Superior temporal gyrus (tissue), 1 donor: ENCODE data around the gene LOXL1.

Source experiments
- DNase-seq: peaks from one replicate; pipeline ENCODE4 v3.0.0-alpha.2; 2016; ENCODE audit errors: extremely low spot score

The LOXL1 gene, protein sequence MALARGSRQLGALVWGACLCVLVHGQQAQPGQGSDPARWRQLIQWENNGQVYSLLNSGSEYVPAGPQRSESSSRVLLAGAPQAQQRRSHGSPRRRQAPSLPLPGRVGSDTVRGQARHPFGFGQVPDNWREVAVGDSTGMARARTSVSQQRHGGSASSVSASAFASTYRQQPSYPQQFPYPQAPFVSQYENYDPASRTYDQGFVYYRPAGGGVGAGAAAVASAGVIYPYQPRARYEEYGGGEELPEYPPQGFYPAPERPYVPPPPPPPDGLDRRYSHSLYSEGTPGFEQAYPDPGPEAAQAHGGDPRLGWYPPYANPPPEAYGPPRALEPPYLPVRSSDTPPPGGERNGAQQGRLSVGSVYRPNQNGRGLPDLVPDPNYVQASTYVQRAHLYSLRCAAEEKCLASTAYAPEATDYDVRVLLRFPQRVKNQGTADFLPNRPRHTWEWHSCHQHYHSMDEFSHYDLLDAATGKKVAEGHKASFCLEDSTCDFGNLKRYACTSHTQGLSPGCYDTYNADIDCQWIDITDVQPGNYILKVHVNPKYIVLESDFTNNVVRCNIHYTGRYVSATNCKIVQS

GRCh38 chr15:73926219-73927002 lies at the start of gene LOXL1:
Gene LOXL1 (plus strand): TSS chr15:73926462. CDS start chr15:73926784, 322 bp downstream.
- no peak for DNase-seq

DNA sequence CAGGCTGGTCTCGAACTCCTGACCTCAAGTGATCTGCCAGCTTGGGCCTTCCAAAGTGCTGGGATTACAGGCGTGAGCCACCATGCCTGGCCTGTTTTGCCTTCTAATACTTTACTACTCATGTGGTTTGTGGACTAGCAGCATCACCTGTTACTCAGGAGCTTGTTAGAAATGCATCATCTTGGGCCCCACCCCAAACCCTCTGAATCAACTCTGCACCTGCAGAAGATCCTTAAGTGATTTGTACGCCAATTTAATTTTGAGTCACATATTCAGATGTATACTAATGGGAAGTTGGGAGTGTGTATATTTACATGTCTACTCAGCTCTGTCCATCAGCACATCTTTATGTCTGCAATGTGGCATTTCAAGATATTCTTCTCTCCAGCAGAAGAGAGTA lies 46.8 kb upstream of the LOXL1 start:
- no peak for DNase-seq

DNA sequence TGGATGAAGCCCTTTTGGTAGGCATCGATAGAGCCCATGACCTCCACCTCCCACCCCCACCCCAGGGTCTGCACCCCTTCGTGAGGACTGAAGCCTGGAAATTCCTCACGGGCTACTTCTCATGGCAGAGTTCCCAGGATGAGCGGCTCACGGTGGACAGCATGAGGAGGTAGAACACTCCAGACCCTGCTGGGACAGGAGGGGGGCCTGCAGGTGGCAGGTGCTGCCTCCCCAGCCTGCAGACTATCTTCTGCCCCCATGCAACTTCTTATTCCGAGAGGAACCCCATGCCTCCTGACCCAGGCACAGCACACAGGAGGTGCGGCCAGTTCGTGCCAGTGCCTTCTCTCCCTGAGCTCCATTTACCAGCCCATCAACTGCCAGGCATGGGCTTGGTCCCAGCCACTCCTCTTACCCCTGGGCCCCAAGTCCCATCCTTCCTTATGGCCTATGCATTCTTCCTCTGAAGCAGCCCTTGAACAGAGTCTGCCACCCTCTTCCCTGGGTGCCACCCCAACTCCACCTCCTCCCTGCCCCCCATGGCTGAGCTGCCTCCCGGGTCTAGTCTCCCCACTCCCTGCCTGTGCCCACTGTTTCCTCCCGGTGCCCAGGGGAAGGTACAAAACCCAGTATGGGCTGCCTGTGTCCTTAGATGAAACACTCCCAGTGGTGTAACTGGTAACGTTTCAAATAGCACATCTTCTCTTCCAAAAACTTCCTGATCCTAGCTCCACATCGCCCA lies 44.5 kb upstream of the LOXL1 start:
- DNase-seq = no peak

DNA sequence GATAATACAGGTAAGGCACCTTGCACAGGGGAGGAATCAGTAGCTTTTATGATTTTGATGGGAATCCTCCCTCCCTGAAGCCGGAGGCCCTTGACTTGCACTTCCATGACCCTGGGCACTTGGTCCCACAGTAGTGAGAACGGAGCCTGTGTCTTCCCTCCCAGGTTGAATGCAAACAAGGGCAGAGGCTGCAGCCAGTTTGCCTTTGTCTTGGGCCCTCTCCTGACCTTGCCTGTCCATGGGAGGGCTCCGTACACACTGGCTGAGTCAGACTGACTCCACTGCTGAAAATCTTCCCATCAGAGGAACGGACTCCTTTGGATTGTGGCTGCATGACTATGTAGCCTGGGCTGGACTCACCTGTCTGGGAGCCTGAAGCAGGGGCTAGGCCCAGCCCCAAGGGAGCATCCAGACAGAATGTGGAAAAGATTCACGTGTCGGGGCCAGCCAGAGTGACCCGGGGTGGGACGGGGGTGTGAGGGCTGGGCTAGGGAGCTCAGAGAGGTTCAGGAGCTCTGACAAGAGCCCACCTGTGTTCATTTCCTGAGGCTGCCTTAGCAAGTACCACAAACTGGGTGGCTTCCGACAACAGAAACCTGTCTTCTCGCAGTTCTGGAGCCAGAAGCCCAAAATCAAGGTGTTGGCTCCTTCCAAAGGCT lies 43.4 kb upstream of the LOXL1 start:
- DNase-seq = no peak

- DNase-seq = no peak
Observed at GRCh38 chr15:73884159-73884558, 42.1 kb upstream of the LOXL1 start.

GRCh38 chr15:73885954-73886700 lies 40.1 kb upstream of the LOXL1 start:
- DNase-seq = no peak

DNA sequence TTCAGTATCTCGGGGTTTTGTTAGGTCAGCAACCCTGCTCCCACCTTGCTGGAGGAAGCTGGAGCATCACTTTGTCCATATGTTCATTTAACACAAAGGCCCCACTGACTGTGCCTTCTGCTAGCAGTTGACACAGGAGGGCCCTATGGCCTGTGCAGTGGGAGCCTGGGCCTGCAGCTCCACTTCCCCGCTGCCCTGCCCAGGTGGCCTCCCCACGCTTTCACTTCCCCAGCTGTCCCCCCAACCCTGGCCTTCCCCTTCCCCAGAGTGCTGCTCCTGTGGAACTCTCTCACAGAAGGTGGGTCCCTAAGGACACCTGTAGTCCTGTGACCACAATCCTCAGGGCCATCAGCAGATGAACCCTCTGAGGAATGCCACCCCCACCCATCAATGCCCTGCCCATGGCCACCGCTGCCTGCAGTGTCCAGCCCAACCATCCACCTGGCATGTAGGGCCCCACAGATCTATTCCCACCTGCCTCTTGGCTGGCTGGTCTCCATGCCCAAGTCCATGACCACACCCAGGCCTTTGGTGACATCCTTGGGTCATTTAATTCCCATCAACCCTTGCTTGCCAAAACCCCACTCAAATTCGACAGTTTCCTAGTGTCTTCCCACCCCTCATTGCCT lies 39.4 kb upstream of the LOXL1 start:
- no peak for DNase-seq

DNA sequence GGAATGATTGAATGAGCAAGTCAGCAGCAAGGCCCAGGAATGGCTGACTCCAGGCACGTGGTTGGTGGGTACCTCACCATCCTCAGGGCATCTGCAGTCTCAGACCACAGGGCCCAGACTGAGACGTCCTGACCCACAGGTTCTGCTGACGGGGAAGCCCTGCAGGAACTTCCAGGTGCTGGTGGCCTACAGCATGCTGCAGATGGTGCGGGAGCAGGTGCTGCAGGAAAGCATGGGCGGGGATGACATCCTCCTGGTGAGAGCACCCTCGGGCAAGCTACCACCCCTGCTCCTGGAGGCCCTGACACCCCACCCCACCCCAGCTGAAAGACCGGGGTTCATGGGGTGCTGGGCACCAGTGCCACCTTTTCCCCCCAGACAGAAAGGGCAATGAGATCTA lies 38.8 kb upstream of the LOXL1 start:
- no peak for DNase-seq

GRCh38 chr15:73888224-73889041 lies 37.8 kb upstream of the LOXL1 start:
- DNase-seq = no peak

DNA sequence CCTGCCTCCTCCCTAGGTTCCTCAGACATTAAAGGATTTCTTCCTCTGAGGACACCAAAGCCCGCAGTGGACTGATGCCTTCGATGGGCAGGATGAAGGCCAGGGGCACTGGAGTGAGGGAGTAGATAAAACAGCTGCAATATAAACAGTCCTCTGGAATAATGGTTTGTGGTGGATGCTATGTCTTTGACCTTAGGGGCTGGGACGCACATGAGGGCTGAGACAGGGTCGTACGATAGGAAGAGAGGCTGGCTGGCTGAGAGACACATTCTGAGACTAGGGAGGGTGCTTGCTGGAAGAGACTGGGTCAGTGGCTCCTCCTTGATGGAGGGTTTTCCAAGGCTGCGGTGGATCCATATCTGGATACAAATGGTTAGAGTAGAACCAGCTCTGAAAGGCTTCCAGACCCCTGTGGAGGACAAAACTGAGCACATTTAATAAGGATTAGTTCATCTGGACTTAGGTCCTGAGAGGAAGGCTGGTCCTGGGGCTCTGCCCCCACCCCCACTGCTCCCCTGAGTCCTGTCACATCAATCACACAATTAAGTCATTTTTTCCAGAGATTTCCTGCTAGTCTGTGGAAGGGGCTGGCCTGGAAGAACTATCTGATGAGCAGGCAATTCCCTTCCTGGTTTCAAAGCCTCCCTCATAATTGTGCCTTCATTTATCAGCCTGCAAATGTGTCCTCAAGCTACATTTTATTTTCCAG lies 37.1 kb upstream of the LOXL1 start:
- DNase-seq = no peak

- DNase-seq = no peak
Observed at GRCh38 chr15:73889762-73890124, 36.5 kb upstream of the LOXL1 start.

DNA sequence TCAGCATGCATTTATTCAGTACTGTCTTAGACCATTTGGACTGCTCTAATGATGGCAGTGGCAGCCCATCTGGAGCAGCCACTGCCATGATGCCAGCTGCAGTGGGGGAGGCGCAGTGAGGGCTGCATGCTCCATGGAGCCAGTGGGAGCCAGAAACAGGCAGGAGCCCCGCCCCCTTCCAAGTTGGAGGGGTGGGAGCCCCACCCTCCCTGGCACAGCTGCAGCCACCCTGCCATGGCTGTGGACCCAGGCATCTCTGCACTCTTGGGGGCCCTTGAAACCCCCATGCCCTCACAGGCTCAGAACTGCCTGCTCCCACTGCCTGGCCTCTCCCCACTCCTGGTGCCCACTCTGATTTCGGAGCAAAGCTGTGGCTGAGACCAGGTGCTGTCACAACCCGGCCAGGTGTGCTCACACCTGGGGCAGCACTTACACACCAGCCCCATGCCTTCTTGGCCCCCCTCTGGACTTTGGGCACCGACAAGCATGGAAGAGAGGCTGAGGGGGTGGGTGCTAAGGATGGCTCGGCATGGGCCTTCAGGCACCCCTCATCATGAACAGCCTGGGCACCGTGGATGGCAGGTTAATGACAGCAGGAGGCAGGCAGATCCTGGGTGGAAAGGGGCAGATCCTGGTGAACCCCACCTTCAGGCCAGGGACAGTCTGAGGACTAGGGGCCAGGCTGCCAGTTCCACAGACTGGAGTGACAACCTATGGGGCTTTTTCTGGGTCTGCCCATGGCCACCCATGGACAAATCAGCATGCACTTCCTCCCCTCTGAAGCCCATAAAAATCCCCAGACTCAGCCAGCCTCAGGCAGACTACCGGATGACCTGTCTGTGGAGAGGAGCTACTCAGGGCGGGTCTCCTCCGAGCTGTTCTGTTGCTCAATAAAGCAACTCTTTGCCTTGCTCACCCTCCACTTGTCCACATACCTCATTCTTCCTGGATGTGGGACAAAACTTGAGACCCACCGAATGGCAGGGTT lies 34.6 kb upstream of the LOXL1 start:
- DNase-seq = no peak

DNA sequence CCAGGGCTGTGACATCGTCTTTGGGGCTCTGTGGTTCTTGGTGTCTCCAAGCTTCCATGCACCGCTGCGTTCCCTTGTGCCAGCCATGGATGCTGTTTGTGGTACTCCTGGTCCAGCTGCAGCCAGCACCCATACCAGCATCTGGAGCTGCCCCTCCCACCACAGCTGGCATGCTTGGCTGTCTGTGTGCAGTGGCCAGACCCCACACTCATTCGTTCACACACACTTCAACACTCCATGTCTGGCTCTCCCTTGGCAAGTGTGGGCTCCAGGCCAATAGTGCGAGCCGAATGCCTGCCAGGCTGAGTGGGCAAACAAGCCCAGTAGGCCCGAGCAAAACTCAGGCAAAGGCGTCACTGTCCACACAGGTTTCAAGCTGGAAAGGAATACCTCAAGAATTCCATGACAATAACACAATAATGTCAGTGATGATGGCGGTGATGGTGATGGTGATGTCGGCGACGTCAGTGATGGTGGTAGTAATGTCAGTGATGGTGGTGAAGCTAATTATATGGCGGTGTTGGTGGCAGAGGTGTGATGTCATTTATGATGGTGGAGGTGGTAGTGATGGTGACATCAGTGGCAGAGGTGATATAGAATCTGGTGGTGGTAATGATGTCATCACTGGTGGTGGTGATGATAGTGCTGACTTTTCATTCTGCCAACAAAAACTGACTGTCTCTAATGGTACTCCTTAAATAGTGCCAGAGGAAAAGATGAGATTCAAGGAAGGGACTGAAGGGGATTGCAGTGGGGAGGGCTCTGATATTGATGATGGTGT lies 33.6 kb upstream of the LOXL1 start:
- DNase-seq = no peak

GRCh38 chr15:73894133-73894814 lies 32.0 kb upstream of the LOXL1 start:
- no peak for DNase-seq

DNA sequence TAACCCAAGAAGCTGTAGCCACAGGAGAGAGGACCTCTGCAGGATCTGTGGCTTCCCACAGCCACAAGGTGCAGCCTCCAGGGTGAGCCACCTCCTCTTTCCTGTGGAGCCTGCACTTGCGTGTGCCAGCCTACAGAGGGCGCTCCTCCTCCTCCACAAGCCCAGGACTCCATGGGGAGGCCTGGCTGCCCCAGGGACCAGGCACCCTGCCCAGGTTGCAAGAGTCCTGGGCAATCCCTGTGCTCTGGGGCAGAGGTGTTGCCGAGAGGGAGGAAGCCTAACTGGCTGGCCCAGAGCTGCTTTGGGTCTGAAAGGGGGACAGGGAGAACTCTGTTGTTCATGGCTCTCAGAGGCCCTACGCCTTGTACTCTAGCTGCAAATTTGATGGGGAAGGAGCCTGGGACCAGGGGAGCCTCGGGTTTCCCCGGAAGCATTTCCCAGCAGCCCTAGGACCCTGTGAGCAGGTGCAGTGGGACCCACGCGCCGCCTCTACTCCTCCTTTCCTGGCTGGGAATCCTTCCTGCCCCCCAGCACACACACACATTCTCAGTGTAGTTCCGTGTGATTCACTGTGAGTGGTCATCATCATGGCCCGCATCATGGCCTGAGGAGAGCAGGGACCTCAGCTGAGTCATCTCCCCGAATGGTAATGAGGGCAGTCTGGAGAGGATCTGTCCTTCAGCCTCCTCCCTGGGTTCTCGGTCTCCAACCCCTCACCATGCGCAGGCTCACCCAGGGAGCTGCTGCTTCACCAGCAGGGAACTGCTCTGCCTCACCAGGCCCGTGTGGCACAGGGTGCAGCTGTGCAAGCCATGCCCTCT lies 28.6 kb upstream of the LOXL1 start:
- no peak for DNase-seq
